GM12878 (cell line): ENCODE data around the gene ATF7. TPM values are rescaled to one million over a fixed set of nuclear protein-coding genes. Genes with fewer than 3 reads are reported as not detected.
"Not testable (repeated sequence)": the region's sequence is repeated elsewhere in the genome, so short reads cannot be mapped to it uniquely, and the experiment has no call there.

ENCODE experiments used
- ATAC-seq: fragments of 200-7000 bp; cut with Tn5 transposase; 3 replicates; pipeline ENCODE4 v1.9.1; 2020; ENCODE audit warnings: mild to moderate bottlenecking, moderate library complexity
- BruUV-seq: library from RNA; stranded (reverse); fragments of 400-500 nt; replicated peaks from 2 replicates; lab custom pipeline; 2021; lab: Mats Ljungman, UMichigan
- CTCF ChIA-PET: fragments of 300-600 bp; sonication (Branson Sonifier 250); formaldehyde crosslinking; extraction: SDS; loops from one replicate; lab custom pipeline; 2021; ENCODE audit warnings: inconsistent platforms; lab: Yijun Ruan, JAX
- POLR2A ChIA-PET: fragments of 350-600 bp; formaldehyde crosslinking; extraction: SDS; loops from one replicate; lab custom pipeline; 2021; ENCODE audit warnings: inconsistent platforms; lab: Charles Lee
- RAD21 ChIA-PET: fragments of 300-600 bp; sonication (Branson Sonifier 250); formaldehyde crosslinking; loops from one replicate; lab custom pipeline; 2023; ENCODE audit warnings: antibody characterized with exemption; ENCODE audit not compliant: unreplicated experiment; lab: Charles Lee
- SMC1A ChIA-PET: fragments of 300-600 bp; sonication (Branson Sonifier 250); formaldehyde crosslinking; loops from one replicate; lab custom pipeline; 2023; ENCODE audit not compliant: unreplicated experiment, uncharacterized antibody; lab: Charles Lee
- DNase-seq: peaks from one replicate; pipeline ENCODE4 v3.0.0-alpha.2; 2011; ENCODE audit warnings: low read depth, low spot score
- FAIRE-seq: peaks from 3 replicates; lab custom pipeline; 2011; peaks lifted over from hg19 to GRCh38; lab: Jason Lieb, UNC
- H2AFZ ChIP-seq: 2 replicates; pipeline ENCODE4 v1.6.0; 2011; ENCODE audit warnings: low read depth, low read length, control low read depth; ENCODE audit not compliant: control insufficient read depth
- H3K27ac ChIP-seq: 2 replicates; pipeline ENCODE4 v1.5.1; 2011; ENCODE audit warnings: control low read depth; ENCODE audit not compliant: control insufficient read depth, insufficient read depth
- H3K27me3 ChIP-seq, 2 experiments: replicated peaks in 1 of 2; 2 replicates each; pipeline versions ENCODE4 v1.6.0 to v1.6.1; 2011; ENCODE audit warnings: low read length in 1 of 2; ENCODE audit not compliant: control insufficient read depth in 2 of 2, insufficient read depth in 2 of 2
- H3K36me3 ChIP-seq, 2 experiments: 2 replicates each; pipeline ENCODE4 v1.5.1; 2011; ENCODE audit warnings: low read length in 1 of 2; ENCODE audit not compliant: control insufficient read depth in 2 of 2, insufficient read depth in 2 of 2
- H3K4me1 ChIP-seq: 2 replicates; pipeline ENCODE4 v1.6.1; 2011; ENCODE audit warnings: mild to moderate bottlenecking, low read length, moderate library complexity, mixed read lengths; ENCODE audit not compliant: control insufficient read depth, insufficient read depth
- H3K4me2 ChIP-seq: 2 replicates; pipeline ENCODE4 v1.6.0; 2011; ENCODE audit warnings: control low read depth; ENCODE audit not compliant: control insufficient read depth, insufficient read depth
- H3K4me3 ChIP-seq: fragments of 200-600 bp; sonication (generic); 2 replicates; pipeline ENCODE4 v1.5.1; 2016
- H3K79me2 ChIP-seq: 2 replicates; pipeline ENCODE4 v1.6.0; 2011; ENCODE audit warnings: low read length; ENCODE audit not compliant: control insufficient read depth, insufficient read depth
- H3K9ac ChIP-seq: 2 replicates; pipeline ENCODE4 v1.8.0; 2011; ENCODE audit warnings: low read length, control low read depth, mixed read lengths; ENCODE audit not compliant: control insufficient read depth, insufficient read depth
- H3K9me3 ChIP-seq: replicated peaks from 3 replicates; pipeline ENCODE4 v1.5.1; 2011; ENCODE audit warnings: mild to moderate bottlenecking, low read length; ENCODE audit not compliant: control insufficient read depth, insufficient read depth
- H4K20me1 ChIP-seq: 2 replicates; pipeline ENCODE4 v1.6.0; 2011; ENCODE audit not compliant: control insufficient read depth, insufficient read depth
- EED ChIP-seq: sonication (generic); IDR thresholded peaks from 2 replicates; pipeline ENCODE4 v1.6.1; 2016; ENCODE audit warnings: antibody characterized with exemption, low read depth
- HDAC2 ChIP-seq: fragments of 200-600 bp; sonication (generic); IDR thresholded peaks from 2 replicates; pipeline ENCODE4 v1.6.1; 2017
- MEF2B ChIP-seq: fragments of 450-650 bp; IDR thresholded peaks from 2 replicates; pipeline ENCODE4 v1.6.1; 2018; ENCODE audit warnings: mild to moderate bottlenecking, moderate library complexity; ENCODE audit not compliant: partially characterized antibody, poor library complexity, severe bottlenecking
- MYB ChIP-seq: fragments of 150-350 bp; IDR thresholded peaks from 2 replicates; pipeline ENCODE4 v1.6.1; 2014; ENCODE audit warnings: mild to moderate bottlenecking, low read depth, low read length, borderline replicate concordance
- NBN ChIP-seq: fragments of 450-650 bp; IDR thresholded peaks from 2 replicates; pipeline ENCODE4 v1.6.1; 2016
- PBX3 ChIP-seq: IDR thresholded peaks from 2 replicates; pipeline ENCODE4 v1.6.1; 2011; ENCODE audit warnings: mild to moderate bottlenecking, low read depth, low read length, moderate library complexity; ENCODE audit not compliant: insufficient replicate concordance
- RAD21 ChIP-seq: IDR thresholded peaks from 2 replicates; pipeline ENCODE4 v1.6.1; 2011; ENCODE audit warnings: mild to moderate bottlenecking, low read depth, low read length, moderate library complexity; ENCODE audit not compliant: insufficient read depth
- RAD51 ChIP-seq: fragments of 450-650 bp; IDR thresholded peaks from 2 replicates; pipeline ENCODE4 v1.6.1; 2016; ENCODE audit warnings: moderate library complexity, mild to moderate bottlenecking, inconsistent platforms
- TCF12 ChIP-seq: IDR thresholded peaks from 2 replicates; pipeline ENCODE4 v1.6.1; 2011; ENCODE audit warnings: low read depth, mild to moderate bottlenecking, low read length
- WGBS: methylation state at CpG from one replicate; pipeline ENCODE4 v1.1.6; 2016; ENCODE audit warnings: low lambda C conversion rate; ENCODE audit not compliant: insufficient replicate concordance, insufficient coverage; ENCODE audit errors: missing lambda C conversion rate; 5-methylcytosine and 5-hydroxymethylcytosine counted together
- in situ Hi-C: fragments of 300-500 bp; cut with MboI; formaldehyde crosslinking; loops from 9 replicates; pipeline ENCODE4 v1.14.3; 2018; ENCODE audit warnings: mixed read lengths
- intact Hi-C: fragments of 100-400 bp; cut with micrococcal nuclease; formaldehyde crosslinking; loops from one replicate; pipeline ENCODE4 v1.14.2; 2022; ENCODE audit not compliant: unreplicated experiment
- polyA plus RNA-seq, 11 experiments: library from polyadenylated mRNA; depleted of rRNA in 4 of 11; unstranded in 6 of 11; stranded (reverse) in 5 of 11; fragments of >200 nt; fragmentation: Nextera tagmentation in 4 of 11; fragmentation: Illumina TruSeq in 1 of 11; extraction: Ambion mirVana in 4 of 11; extraction: Trizol in 1 of 11; gene quantifications; 1 replicate in 1 of 11; 2 replicates in 10 of 11; pipeline versions ENCODE4 v1.2.1 to v1.2.3, GENCODE V29; 2011 to 2016; ENCODE audit warnings: inconsistent platforms in 2 of 11, missing spikeins in 2 of 11, low read depth in 1 of 11
- total RNA-seq, 4 experiments: library from RNA; depleted of rRNA in 3 of 4; stranded (reverse); fragments of >200 nt in 3 of 4; fragmentation: Illumina TruSeq in 1 of 4; extraction: Trizol in 1 of 4; gene quantifications; 2 replicates each; pipeline versions ENCODE4 v1.2.1 to v1.2.3, GENCODE V29; 2013 to 2021
- TF ChIP-seq, protein P1 (sequence below): fragments of 150-350 bp; IDR thresholded peaks from 2 replicates; pipeline ENCODE4 v1.6.1; 2014; ENCODE audit warnings: mild to moderate bottlenecking, low read depth, low read length

ATF7 gene
- total and polyA plus RNA-seq, 10 of the 15 experiments (the other 5 are each of a cell fraction or from before 2014, with no cell fraction given), result 9.1 to 30.7 (median 21.8) TPM

DNA sequence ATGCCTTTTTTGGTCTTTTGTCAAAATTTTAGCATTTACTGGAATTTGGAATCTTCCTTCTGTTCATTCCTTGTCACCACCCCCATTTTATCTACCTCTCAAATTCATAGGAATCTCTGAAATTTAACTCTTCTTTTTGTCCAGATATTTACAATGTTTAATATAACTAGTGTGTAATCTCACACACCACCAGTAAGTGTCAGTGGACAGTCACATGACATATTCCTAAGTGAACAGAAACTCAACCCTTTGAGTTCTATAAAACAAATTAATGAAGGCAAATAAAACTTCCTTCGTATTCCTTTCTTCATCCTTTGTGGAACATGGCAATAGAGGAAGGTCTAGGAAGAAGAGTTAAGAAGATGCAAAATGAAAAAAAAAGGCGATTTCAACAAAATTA is 26.6 kb downstream of the ATF7 start:
- ChIA-PET RAD21 (no interaction called here), SMC1A (interaction anchor here (0.8 to 3.1 kb wide), 4 partner anchors 9 to 17 kb away, joined by 3 to 7 read pairs (median 4); no protein-coding TSS in a partner anchor), CTCF (interaction anchor here (1.1 to 2.9 kb wide), 2 partner anchors 56 to 76 kb away, joined by 4 to 8 read pairs; partner anchors contain the start of gene ATP5MC2), POLR2A (no interaction called here)
- DNase-seq (no peak), ATAC-seq (peak; percentile 55; the same call in 1 of the 3 replicates), FAIRE-seq (no peak)
- no peaks in the 10 kb centered on the region for H3K27me3 ChIP-seq
- no peak overlapping the region for H3K4me2 ChIP-seq
- no peak overlapping the region for H3K4me3 ChIP-seq
- BruUV-seq, result TSS peak; percentile 14
- no peaks in the 10 kb centered on the region for H3K9me3 ChIP-seq
- H3K79me2 ChIP-seq, result peaks cover 10% of the 10 kb centered on the region
- H3K9ac ChIP-seq, result no peak overlapping the region
- in situ Hi-C loops, result no loop called here
- H2AFZ ChIP-seq, result no peak overlapping the region
- no peaks in the 10 kb centered on the region for H4K20me1 ChIP-seq
- H3K27ac ChIP-seq, result no peak overlapping the region
- peaks cover 11% of the 10 kb centered on the region for H3K4me1 ChIP-seq
- TF ChIP-seq RAD21, result peak; percentile 50; the same call in 1 of the 2 replicates
- peak; percentile 44 for TF ChIP-seq RAD51
- no peak for TF ChIP-seq PBX3
- no peak for TF ChIP-seq MEF2B
- TF ChIP-seq, protein P1, sequence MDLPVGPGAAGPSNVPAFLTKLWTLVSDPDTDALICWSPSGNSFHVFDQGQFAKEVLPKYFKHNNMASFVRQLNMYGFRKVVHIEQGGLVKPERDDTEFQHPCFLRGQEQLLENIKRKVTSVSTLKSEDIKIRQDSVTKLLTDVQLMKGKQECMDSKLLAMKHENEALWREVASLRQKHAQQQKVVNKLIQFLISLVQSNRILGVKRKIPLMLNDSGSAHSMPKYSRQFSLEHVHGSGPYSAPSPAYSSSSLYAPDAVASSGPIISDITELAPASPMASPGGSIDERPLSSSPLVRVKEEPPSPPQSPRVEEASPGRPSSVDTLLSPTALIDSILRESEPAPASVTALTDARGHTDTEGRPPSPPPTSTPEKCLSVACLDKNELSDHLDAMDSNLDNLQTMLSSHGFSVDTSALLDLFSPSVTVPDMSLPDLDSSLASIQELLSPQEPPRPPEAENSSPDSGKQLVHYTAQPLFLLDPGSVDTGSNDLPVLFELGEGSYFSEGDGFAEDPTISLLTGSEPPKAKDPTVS, result no peak
- no peak for TF ChIP-seq HDAC2
- TF ChIP-seq EED, result no peak
- no peak for TF ChIP-seq TCF12
- no peak for TF ChIP-seq MYB
- no peak for TF ChIP-seq NBN
- TF ChIP-seq, all 136 proteins: peak for 2
- H3K36me3 ChIP-seq, result no peaks in the 10 kb centered on the region; a peak in 1 of 4 replicates
- 100% methylated on average over 2 of the region's 2 CpGs for WGBS
- intact Hi-C loops, result loop anchor here (1.0 kb wide), 1 partner anchor 77 kb away; the partner anchor contains the start of gene ATP5MC2

DNA sequence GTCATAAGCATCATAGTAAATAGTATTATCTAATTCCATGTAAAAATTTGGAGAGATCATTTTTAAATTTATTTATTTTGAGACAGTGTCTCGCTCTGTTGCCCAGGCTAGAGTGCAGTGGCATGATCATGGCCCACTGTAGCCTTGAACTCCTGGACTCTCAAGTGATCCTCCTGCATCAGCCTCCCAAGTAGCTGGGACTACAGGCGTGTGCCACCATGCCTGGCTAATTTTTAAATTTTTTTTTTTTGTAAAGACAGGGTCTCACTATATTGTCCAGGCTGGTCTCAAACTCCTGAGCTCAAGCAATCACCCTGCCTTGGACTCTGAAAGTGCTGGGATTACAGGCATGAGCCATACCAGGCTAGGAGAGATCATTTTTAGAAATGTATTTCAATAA is 27.2 kb downstream of the ATF7 start:
- BruUV-seq, H3K9me3 ChIP-seq, H3K4me3 ChIP-seq, H4K20me1 ChIP-seq, ATAC-seq, FAIRE-seq, POLR2A ChIA-PET, in situ Hi-C loops, H3K27ac ChIP-seq, H3K4me2 ChIP-seq, H3K36me3 ChIP-seq, H2AFZ ChIP-seq, H3K9ac ChIP-seq, DNase-seq, H3K27me3 ChIP-seq: not testable (repeated sequence)
- H3K4me1 ChIP-seq, result peaks cover 11% of the 10 kb centered on the region
- SMC1A ChIA-PET, result interaction anchor here (1.1 to 3.1 kb wide), 3 partner anchors 10 to 21 kb away, joined by 4 to 7 read pairs (median 5); no protein-coding TSS in a partner anchor
- peaks cover 10% of the 10 kb centered on the region for H3K79me2 ChIP-seq
- 100% methylated on average over 2 of the region's 2 CpGs for WGBS
- RAD21 ChIA-PET, result interaction anchor here (0.6 kb wide), 1 partner anchor 91 kb away, joined by 3 read pairs; no protein-coding TSS in a partner anchor
- CTCF ChIA-PET, result interaction anchor here (2.9 kb wide), 1 partner anchor 55 kb away, joined by 8 read pairs; no protein-coding TSS in a partner anchor
- intact Hi-C loops, result loop anchor here (1.0 kb wide), 1 partner anchor 77 kb away; the partner anchor contains the start of gene ATP5MC2
